NCI-H2196 treated with DMSO at 0.1 percent for 48 hours (cell line): ENCODE measurements around the gene RNPS1.
A peak's percentile ranks its signal among the peaks of the same experiment; 100 is the strongest.
"Not testable (repeated sequence)": the region's sequence is repeated elsewhere in the genome, so short reads cannot be mapped to it uniquely, and the experiment has no call there.

Source experiments
- DNase-seq: peaks from one replicate; lab custom pipeline; 2025; ENCODE audit not compliant: unreplicated experiment; lab: John Stamatoyannopoulos, UW

RNPS1 gene

DNA sequence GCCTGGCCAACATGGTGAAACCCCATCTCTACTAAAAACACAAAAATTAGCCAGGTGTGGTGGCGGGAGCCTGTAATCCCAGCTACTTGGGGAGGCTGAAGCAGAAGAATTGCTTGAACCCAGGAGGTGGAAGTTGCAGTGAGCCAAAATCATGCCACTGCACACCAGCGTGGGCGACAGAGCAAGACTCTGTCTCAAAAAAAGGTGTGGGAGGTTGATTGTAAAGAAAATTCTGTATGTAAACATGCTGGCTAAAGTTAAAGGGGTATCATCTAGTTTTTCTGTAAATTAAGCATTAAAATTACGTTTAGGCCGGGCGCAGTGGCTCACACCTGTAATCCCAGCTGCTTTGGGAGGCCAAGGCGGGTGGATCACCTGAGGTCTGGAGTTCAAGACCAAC lies 9.4 kb downstream of the RNPS1 start:
- DNase-seq: not testable (repeated sequence)

DNA sequence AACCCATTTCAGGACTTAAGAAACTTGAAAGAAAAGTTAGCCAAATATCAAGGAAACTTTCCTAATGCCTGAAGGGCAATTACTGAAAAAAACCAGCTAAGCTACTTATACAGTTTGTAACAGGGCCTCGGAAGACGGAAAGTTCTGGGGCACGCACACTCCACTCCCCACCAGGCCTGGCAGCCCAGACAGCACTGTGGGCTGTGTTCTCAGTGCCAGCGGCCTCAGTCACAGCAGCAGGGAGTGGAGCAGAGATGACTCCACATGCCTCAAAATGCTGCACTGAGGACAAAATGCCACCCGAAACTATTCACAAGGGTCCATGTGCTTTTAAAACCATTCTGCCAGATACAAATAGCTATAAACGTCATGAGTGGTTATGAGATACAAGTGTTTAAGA lies 10.2 kb downstream of the RNPS1 start:
- no peak for DNase-seq

GRCh38 chr16:2256531-2257140 lies 11.3 kb downstream of the RNPS1 start:
- DNase-seq: no peak

- no peak for DNase-seq
Observed at GRCh38 chr16:2253293-2253692, 14.6 kb downstream of the RNPS1 start.

- no peak for DNase-seq
Observed at GRCh38 chr16:2252806-2253148, 15.1 kb downstream of the RNPS1 start.

- peak; percentile 92 for DNase-seq
Observed at GRCh38 chr16:2251296-2252111, 16.4 kb downstream of the RNPS1 start, which contains the start of gene ECI1. Gene ECI1, minus strand, starts transcription at chr16:2251587. Its CDS starts 21 bp downstream, at chr16:2251566.

DNA sequence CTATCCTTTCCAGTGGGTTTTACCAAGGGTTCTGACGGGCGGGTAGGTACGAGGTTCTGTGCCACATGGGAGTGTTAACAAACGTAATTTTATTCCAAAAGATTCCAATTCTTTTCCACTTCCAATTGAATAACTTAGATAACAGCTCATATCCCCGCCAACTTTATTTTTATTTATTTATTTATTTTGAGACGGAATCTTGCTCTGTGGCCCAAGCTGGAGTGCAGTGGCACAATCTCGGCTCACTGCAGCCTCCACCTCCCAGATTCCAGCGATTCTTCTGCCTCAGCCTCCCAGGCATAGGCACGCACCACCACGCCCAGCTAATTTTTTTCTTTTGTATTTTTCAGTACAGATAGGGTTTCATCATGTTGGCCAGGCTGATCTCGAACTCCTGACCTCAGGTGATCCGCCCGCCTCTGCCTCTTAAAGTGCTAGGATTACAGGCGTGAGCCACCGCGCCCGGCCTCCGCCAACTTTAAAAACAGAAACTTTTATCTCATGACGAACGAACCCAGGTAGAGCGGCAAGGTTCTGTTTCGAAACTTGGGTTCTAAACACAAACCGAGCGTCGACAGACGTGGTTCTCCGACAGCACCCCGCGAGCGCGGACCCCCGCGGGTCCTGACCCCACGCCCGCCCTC lies 17.2 kb downstream of the RNPS1 start:
- no peak for DNase-seq

GRCh38 chr16:2246301-2246885 lies 21.5 kb downstream of the RNPS1 start:
- no peak for DNase-seq

- no peak for DNase-seq
Observed at GRCh38 chr16:2244926-2245795, 22.8 kb downstream of the RNPS1 start.

DNA sequence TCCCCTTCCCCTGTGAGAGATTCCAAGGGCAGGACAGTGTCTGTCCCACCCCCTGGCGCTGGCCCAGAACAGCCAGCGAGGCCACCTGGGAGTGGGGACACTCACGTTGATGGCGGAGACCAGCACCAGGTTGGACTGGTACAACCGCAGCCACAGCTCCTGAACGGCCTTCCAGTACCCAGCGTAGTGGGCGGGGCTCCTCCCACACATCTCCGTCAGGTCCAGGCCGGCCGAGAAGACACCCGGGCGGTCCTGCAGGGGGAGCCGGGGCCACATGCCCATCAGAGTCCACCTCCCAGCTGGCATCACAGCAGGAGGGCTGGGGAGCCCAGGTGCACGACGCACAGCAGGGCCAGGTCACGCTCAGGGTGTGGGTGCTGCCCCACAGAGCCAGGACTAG lies 23.6 kb downstream of the RNPS1 start:
- DNase-seq: no peak

- DNase-seq: no peak
Observed at GRCh38 chr16:2243781-2244180, 24.1 kb downstream of the RNPS1 start.

DNA sequence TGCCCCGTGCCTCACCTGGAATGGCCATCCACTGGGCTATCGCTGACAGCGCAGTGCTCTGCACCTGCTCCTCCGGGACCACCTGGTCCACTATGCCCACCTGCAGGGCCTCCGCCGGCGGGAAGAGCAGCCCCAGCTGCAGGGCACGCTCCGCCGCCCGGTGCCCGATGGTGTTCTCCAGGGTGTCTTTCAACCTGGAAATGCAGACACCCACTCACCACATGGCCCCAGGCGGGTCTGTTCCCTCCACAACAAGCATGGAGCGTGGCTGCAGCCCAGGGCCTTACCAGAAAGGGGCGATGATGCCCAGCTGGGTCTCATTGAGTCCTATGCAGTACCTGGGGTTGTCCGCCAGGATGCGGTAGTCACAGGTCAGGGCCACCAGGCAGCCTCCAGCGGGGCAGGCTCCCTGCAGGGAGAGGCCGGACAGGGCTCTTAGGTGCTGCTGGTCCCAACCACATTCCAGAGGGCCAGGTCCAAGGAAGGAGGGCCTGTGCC lies 24.8 kb downstream of the RNPS1 start:
- DNase-seq: no peak

DNA sequence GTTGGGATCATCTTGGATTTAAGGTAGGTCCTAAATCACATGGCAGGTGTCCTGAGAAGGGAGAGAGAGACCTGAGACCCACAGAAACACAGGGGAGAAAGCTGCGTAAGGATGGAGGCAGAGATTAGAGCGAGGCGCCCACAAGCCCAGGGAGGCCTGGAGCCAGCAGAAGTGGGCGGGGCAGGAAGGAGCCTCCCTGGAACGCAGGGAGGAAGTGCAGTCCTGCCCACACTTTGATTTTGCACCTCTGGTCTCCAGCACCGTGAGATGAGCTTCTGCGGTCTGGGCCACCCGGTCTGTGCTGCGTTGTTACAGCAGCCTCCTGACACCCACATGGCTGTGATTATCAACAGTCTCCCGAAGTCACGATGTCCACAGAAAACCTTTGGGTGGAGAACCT lies 25.3 kb downstream of the RNPS1 start:
- no peak for DNase-seq

DNA sequence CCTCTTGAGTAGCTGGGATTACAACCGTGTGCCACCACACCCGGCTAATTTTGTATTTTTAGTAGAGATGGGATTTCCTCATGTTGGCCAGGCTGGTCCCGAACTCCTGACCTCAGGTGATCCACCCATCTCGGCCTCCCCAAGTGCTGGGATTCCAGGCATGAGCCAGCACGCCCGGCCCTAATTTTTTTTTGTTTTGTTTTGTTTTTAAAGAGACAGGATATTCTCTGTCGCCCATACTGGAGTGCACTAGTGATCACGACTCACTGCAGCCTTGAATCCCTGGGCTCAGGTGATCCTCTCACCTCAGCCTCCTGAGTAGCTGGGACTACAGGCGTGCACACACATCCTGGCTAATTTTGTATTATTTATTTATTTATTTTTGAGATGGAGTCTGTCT lies 27.6 kb downstream of the RNPS1 start:
- not testable (repeated sequence) for DNase-seq

DNA sequence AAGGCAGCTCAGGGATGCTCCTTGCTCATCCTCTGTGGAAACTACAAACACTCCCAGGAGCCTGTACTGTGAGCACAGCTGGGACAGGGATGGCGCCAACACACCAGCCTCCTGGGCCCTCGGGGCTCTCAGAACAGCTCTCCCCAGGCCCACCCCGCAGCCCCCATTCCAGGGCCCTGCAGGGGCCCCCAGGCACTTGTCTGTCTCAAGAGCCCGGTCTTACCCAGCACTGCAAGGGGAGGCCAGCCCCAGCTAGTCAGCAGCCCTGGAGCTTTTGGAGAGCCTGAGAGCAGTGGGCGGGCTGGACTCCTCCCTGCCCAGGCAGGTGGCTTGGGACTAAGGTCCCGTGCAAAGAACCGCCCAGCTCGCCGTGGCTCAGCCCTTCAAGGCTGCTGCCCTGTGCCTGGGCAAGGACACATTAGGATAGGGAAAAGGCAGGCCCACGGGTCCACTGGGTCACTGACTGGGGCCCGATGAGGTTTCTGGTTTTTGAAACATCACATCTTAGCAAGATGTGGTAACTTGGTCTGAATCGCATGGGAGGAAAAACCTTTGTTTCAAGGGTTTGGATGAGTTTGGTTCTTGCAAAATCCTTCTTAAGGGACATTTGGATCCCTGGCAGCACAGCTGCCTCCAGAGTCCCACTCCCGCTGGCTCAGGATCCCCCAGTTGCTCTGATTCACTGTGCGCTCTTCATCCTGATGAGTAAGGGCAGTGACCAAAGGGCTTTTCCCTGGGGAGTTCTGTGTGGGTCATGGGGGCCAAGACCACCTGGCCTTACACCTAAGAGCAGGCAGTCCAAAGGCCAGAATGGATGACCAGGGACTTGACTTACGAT lies 28.9 kb downstream of the RNPS1 start:
- DNase-seq: no peak

DNA sequence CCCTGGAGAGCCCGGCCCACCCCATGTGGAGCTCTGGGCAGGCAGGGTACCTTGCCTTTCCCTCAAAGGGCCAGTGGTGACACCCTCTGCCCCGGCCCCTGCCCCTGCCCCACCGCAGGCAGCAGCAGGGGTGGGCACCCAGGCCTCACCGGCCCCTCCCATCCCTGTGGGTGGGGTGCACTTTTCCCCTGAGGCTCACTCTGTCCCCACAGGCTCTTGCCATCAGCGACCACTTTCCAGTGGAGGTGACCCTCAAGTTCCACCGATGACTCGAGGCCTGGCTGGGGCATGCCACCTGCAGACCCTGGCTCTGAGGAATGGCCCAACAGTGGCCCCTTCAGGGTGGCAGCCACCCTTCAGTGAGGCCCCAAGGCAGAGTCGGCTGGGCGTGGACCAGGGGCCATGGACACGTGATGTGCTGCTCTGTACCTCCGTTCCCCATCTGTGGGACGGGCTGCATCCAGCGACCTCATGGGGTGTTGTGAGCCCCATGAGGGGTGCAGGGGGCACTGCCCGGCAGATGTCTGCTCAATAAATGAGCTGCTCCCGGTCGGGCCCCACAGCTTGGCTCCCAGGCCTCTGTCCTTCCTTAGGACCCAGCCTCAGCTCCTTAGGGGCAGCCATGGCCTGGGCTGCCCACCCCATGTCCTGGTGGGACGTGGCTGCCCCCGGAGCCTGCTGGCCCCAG lies 29.6 kb downstream of the RNPS1 start:
- DNase-seq: no peak

DNA sequence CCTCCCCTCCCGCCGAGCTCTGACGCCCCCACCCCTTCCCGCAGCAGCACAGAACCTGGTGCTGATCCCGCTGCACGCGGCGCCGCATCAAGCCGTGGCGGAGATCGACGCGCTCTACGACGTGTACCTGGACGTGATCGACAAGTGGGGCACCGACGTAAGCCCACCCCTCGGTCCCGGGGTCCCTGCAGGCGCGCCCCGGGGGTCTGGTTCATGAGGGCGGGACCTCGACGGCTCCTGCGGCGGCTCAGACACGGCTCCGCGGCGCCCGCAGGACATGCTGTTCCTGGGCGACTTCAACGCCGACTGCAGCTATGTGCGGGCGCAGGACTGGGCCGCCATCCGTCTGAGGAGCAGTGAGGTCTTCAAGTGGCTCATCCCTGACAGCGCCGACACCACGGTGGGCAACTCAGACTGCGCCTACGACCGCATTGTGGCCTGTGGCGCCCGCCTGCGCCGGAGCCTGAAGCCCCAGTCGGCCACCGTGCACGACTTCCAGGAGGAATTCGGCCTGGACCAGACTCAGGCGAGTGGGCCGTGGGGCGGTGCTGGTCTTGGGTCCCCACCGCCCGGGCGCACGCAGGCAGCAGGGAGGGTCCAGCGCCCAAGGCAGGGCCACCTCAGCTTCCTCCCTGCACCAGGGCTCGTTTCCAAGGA lies 30.3 kb downstream of the RNPS1 start:
- no peak for DNase-seq

DNA sequence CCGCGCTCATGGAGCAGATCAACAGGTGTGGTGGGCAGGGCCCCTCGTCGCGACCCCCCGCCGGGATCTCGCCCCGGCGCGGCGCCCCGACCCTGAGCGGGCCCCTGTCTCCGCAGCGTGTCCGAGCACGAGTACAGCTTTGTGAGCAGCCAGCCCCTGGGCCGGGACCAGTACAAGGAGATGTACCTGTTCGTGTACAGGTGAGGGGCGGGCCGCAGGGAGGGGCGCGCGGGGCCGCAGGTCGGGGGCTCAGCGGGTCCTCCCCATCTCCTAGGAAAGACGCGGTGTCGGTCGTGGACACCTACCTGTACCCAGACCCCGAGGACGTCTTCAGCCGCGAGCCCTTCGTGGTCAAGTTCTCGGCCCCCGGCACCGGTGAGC lies 30.8 kb downstream of the RNPS1 start:
- DNase-seq: no peak
